Neural progenitor cell (in vitro differentiated cells): Measurements from ENCODE around the gene INSR.

Experiments
- EZH2 ChIP-seq: fragments of 200-600 bp; sonication (generic); IDR thresholded peaks from 2 replicates; pipeline ENCODE4 v1.6.1; 2017; ENCODE audit warnings: antibody characterized with exemption, mild to moderate bottlenecking, moderate library complexity
- TF ChIP-seq, protein P1 (sequence below): fragments of 200-600 bp; sonication (generic); IDR thresholded peaks from 2 replicates; pipeline ENCODE4 v1.5.1; 2017; ENCODE audit warnings: antibody characterized with exemption, mild to moderate bottlenecking

DNA sequence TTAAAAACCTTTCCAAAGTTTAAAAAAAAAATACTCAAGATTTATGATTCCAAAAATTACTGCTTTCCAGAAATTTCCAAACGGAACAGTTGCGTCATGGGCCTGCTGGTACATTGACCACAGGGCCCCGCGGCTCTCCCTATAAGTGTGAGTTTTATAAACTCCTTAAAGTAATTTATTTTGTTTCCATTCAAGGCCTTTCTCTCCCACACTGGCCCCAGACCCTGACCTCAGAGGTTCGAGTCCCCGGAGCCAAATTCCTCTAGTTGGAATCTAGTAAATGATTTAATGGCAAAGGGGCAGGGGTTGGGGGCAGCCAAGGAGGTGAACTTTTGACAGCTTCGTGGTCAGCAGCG is 97.5 kb downstream of the INSR start:
- no peak for TF ChIP-seq EZH2
- TF ChIP-seq, protein P1, sequence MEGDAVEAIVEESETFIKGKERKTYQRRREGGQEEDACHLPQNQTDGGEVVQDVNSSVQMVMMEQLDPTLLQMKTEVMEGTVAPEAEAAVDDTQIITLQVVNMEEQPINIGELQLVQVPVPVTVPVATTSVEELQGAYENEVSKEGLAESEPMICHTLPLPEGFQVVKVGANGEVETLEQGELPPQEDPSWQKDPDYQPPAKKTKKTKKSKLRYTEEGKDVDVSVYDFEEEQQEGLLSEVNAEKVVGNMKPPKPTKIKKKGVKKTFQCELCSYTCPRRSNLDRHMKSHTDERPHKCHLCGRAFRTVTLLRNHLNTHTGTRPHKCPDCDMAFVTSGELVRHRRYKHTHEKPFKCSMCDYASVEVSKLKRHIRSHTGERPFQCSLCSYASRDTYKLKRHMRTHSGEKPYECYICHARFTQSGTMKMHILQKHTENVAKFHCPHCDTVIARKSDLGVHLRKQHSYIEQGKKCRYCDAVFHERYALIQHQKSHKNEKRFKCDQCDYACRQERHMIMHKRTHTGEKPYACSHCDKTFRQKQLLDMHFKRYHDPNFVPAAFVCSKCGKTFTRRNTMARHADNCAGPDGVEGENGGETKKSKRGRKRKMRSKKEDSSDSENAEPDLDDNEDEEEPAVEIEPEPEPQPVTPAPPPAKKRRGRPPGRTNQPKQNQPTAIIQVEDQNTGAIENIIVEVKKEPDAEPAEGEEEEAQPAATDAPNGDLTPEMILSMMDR, result no peak
